DMS53 treated with DMSO at 0.1 percent for 48 hours (cell line): ENCODE measurements around the gene BPI.
"Not testable (repeated sequence)": the region's sequence is repeated elsewhere in the genome, so short reads cannot be mapped to it uniquely, and the experiment has no call there.

ENCODE experiments used
- DNase-seq: peaks from one replicate; lab custom pipeline; 2025; ENCODE audit not compliant: unreplicated experiment; lab: John Stamatoyannopoulos, UW

The BPI gene

GRCh38 chr20:38355161-38356012 is 51.4 kb downstream of the BPI start:
- no peak for DNase-seq

- no peak for DNase-seq
Measured at GRCh38 chr20:38357653-38358207, 53.8 kb downstream of the BPI start.

- no peak for DNase-seq
Measured at GRCh38 chr20:38358556-38358955, 54.6 kb downstream of the BPI start.

- no peak for DNase-seq
Measured at GRCh38 chr20:38363004-38363747, 59.2 kb downstream of the BPI start.

GRCh38 chr20:38369389-38369788 is 65.4 kb downstream of the BPI start:
- no peak for DNase-seq

- DNase-seq = no peak
Measured at GRCh38 chr20:38372806-38373205, 68.8 kb downstream of the BPI start.

- DNase-seq = no peak
Measured at GRCh38 chr20:38373231-38373867, 69.4 kb downstream of the BPI start.

GRCh38 chr20:38373898-38374297 is 69.9 kb downstream of the BPI start:
- DNase-seq = no peak

- no peak for DNase-seq
Measured at GRCh38 chr20:38377039-38377685, 73.2 kb downstream of the BPI start.

GRCh38 chr20:38377838-38378237 is 73.9 kb downstream of the BPI start:
- not testable (repeated sequence) for DNase-seq

GRCh38 chr20:38383147-38383546 is 79.2 kb downstream of the BPI start:
- no peak for DNase-seq

GRCh38 chr20:38386004-38386403 is 82.0 kb downstream of the BPI start:
- DNase-seq = no peak

- DNase-seq = no peak
Measured at GRCh38 chr20:38386851-38387250, 82.9 kb downstream of the BPI start.
